BJ (cell line): ENCODE results near the gene GTF3C1. TPM values are rescaled to one million over a fixed set of nuclear protein-coding genes. Genes with fewer than 3 reads are reported as not detected.
"Not testable (repeated sequence)": the region's sequence is repeated elsewhere in the genome, so short reads cannot be mapped to it uniquely, and the experiment has no call there.

ENCODE experiments used
- CTCF ChIA-PET: fragments of 350-600 bp; formaldehyde crosslinking; extraction: SDS; loops from one replicate; lab custom pipeline; 2021; ENCODE audit warnings: antibody characterized with exemption, inconsistent platforms; lab: Yijun Ruan, JAX
- POLR2A ChIA-PET: fragments of 300-600 bp; sonication (Branson Sonifier 250); formaldehyde crosslinking; extraction: SDS; loops from one replicate; lab custom pipeline; 2021; ENCODE audit warnings: antibody characterized with exemption; lab: Charles Lee
- DNase-seq: peaks from one replicate; pipeline ENCODE4 v3.0.0-alpha.2; 2011; ENCODE audit warnings: low read depth
- H3K27me3 ChIP-seq: 2 replicates; pipeline ENCODE4 v1.6.0; 2011; ENCODE audit warnings: low read length; ENCODE audit not compliant: control insufficient read depth, insufficient read depth
- H3K36me3 ChIP-seq: 2 replicates; pipeline ENCODE4 v1.5.1; 2011; ENCODE audit warnings: low read length; ENCODE audit not compliant: control insufficient read depth, insufficient read depth
- H3K4me3 ChIP-seq: 2 replicates; pipeline ENCODE4 v1.5.1; 2011; ENCODE audit warnings: low read depth, mild to moderate bottlenecking, control low read depth, low read length
- CTCF ChIP-seq: IDR thresholded peaks from 2 replicates; pipeline ENCODE4 v1.5.1; 2011; ENCODE audit warnings: low read depth, mild to moderate bottlenecking, control low read depth, inconsistent platforms, low read length, moderate library complexity; ENCODE audit not compliant: insufficient read depth
- polyA plus RNA-seq: library from polyadenylated mRNA; depleted of rRNA; stranded (reverse); fragments of >200 nt; gene quantifications from 2 replicates; pipeline ENCODE4 v1.2.3, GENCODE V29; 2011

GTF3C1 gene
- polyA plus RNA-seq, 1 experiment, result 35.8 TPM

DNA sequence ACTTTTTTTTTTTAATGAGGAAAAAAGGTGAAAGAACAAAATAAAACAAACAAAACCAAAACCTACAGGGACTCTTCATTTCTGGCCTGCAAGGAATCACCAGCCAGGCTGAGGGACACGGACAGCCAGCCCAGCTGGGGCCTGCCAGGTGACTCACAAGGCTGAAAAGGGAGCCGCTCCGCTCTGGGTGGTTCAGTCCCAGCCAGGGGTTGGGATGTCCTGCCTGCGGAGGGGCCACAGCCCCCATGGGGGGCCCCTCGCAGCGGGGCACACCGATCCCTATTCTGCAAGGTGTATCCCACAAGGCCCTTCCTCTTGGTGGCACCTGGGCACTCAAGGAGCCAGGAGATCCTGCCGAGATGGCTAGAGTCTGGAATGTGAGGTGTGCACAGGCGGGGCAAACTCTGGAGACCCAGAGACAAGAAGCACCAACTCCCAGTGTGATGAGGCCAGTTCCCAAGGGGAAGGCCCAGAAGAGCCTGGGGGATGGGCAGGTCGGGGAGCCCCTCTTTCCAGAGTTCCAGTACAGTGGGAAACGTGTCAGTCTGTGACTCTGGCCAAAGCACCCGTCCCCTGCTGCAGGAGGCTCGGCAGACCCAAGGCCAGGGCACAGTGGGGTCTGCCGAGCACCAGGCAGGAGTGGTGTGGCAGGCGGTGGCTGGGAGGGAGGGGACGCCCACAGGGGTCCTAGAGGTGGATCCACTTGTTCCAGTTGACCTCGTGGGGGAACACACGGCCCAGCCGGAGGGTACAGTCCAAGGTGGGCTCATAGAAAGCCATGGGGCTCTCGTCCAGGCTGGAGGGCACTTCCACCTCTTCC is 88.8 kb downstream of the GTF3C1 start:
- DNase-seq, result no peak
- H3K4me3 ChIP-seq, result no peak overlapping the region
- no peak for TF ChIP-seq CTCF
- H3K36me3 ChIP-seq, result peaks cover 41% of the 10 kb centered on the region
- no peaks in the 10 kb centered on the region for H3K27me3 ChIP-seq
- ChIA-PET CTCF (interaction anchor here (0.6 kb wide), 1 partner anchor 13 kb away, joined by 3 read pairs; no protein-coding TSS in a partner anchor), POLR2A (no interaction called here)

GRCh38 chr16:27460213-27460612 is 89.5 kb downstream of the GTF3C1 start:
- CTCF ChIA-PET, result interaction anchor here (0.6 to 0.7 kb wide), 2 partner anchors 14 to 17 kb away, joined by 3 read pairs; no protein-coding TSS in a partner anchor

DNA sequence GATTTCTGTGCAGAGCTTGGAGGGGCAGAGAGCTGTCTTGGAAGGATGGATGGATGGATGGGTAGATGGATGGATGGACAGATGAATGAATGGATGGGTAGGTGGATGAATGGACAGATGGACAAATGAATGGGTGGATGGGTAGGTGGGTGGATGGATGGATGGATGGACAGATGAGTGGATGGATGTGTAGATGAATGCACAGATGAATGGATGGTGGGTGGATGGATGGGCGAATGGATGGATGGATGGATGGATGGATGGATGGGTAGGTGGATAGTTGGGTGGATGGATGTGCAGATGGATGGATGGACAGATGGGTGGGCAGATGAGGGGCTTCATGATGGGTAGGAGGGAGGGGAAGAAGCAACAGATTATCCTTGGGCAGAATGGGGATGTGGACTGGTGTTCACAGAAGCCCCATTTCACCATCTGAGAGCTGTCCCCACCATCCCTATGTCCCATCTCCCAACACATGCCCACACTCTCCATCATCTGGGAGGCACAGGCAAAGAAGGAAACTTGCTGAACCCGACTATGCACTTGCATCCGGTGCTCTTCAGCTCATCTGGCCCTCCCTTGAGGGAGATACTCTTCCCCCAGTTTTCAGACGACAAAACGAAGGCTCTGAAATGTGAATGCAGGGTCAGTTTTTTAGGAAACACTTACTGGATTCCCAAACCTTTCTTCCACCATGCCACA is 90.6 kb downstream of the GTF3C1 start:
- no peak for DNase-seq
- CTCF ChIA-PET, result interaction anchor here (1.3 kb wide), 1 partner anchor 222 kb away, joined by 3 read pairs; no protein-coding TSS in a partner anchor

More at GRCh38 chr16:27460213-27460612, 89.5 kb downstream of the GTF3C1 start:
- no peak overlapping the region for H3K4me3 ChIP-seq
- H3K36me3 ChIP-seq, result peaks cover 36% of the 10 kb centered on the region
- no peaks in the 10 kb centered on the region for H3K27me3 ChIP-seq
- POLR2A ChIA-PET, result no interaction called here
- no peak for DNase-seq
- no peak for TF ChIP-seq CTCF

GRCh38 chr16:27458258-27458657 is 91.5 kb downstream of the GTF3C1 start:
- Histone ChIP-seq H3K36me3 (peaks cover 25% of the 10 kb centered on the region), H3K4me3 (no peak overlapping the region), H3K27me3 (no peaks in the 10 kb centered on the region)
- TF ChIP-seq CTCF, result no peak
- no peak for DNase-seq
- CTCF ChIA-PET, result interaction anchor here (1.3 kb wide), 1 partner anchor 221 kb away, joined by 3 read pairs; no protein-coding TSS in a partner anchor
- POLR2A ChIA-PET, result no interaction called here

More for the DNA sequence above, 90.6 kb downstream of the GTF3C1 start:
- POLR2A ChIA-PET, result no interaction called here
- TF ChIP-seq CTCF, result no peak
- H3K27me3 ChIP-seq, result no peaks in the 10 kb centered on the region
- no peak overlapping the region for H3K4me3 ChIP-seq
- peaks cover 29% of the 10 kb centered on the region for H3K36me3 ChIP-seq

DNA sequence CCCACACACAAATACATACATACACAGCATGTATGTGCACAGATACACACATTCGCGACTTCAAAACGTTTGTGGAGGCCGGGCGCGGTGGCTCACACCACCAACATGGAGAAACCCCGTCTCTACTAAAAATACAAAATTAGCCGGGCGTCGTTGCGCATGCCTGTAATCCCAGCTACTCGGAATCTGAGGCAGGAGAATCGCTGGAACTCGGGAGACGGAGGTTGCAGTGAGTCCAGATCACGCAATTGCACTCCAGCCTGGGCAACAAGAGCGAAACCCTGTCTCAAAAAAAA is 92.2 kb downstream of the GTF3C1 start:
- H3K27me3 ChIP-seq, POLR2A ChIA-PET, H3K4me3 ChIP-seq, DNase-seq: not testable (repeated sequence)
- CTCF ChIA-PET, result interaction anchor here (1.3 to 1.5 kb wide), 2 partner anchors 221 to 302 kb away, joined by 3 read pairs; no protein-coding TSS in a partner anchor
- H3K36me3 ChIP-seq, result peaks cover 18% of the 10 kb centered on the region
